K562 (cell line): ENCODE data around the gene SUSD3. TPM values are rescaled to one million over a fixed set of nuclear protein-coding genes. Genes with fewer than 3 reads are reported as not detected.
A peak's percentile ranks its signal among the peaks of the same experiment; 100 is the strongest.

Experiments
- ATF2 ChIP-seq: sonication (generic); formaldehyde crosslinking; IDR thresholded peaks from 2 replicates; pipeline ENCODE4 v1.8.1; 2022; ENCODE audit warnings: missing genetic modification reagents
- CBX1 ChIP-seq: sonication (generic); IDR thresholded peaks from 2 replicates; pipeline ENCODE4 v1.6.1; 2016; ENCODE audit warnings: antibody characterized with exemption, low read depth, mild to moderate bottlenecking
- GMEB1 ChIP-seq: fragments of 250-450 bp; sonication (Bioruptor Pico); IDR thresholded peaks from 2 replicates; pipeline ENCODE4 v1.4.0; 2020; ENCODE audit warnings: mild to moderate bottlenecking
- HES1 ChIP-seq: fragments of 450-650 bp; IDR thresholded peaks from 2 replicates; pipeline ENCODE4 v1.6.1; 2016; ENCODE audit warnings: low read depth, mild to moderate bottlenecking, moderate library complexity
- POLR2AphosphoS5 ChIP-seq: IDR thresholded peaks from 2 replicates; pipeline ENCODE4 v1.6.1; 2011; ENCODE audit warnings: mild to moderate bottlenecking, low read depth, low read length, moderate library complexity; ENCODE audit not compliant: control insufficient read depth, insufficient read depth
- RBFOX2 ChIP-seq: fragments of 200-400 bp; formaldehyde crosslinking; IDR thresholded peaks from 2 replicates; pipeline ENCODE4 v1.6.1; 2017; ENCODE audit warnings: low read depth, mild to moderate bottlenecking, low read length, moderate library complexity
- SIX5 ChIP-seq, 2 experiments: IDR thresholded peaks; 2 replicates each; pipeline ENCODE4 v1.6.1; 2011; ENCODE audit warnings: low read length in 2 of 2, borderline replicate concordance in 1 of 2, low read depth in 1 of 2, mild to moderate bottlenecking in 1 of 2, moderate library complexity in 1 of 2; ENCODE audit not compliant: insufficient read depth in 1 of 2
- SRSF3 ChIP-seq: fragments of 200-400 bp; formaldehyde crosslinking; IDR thresholded peaks from 2 replicates; pipeline ENCODE4 v1.6.1; 2016; ENCODE audit warnings: mild to moderate bottlenecking, low read length, moderate library complexity; ENCODE audit not compliant: insufficient read depth
- XRCC3 ChIP-seq: fragments of 450-650 bp; IDR thresholded peaks from 2 replicates; pipeline ENCODE4 v1.6.1; 2017; ENCODE audit warnings: mild to moderate bottlenecking, moderate library complexity
- YBX1 ChIP-seq: fragments of 450-650 bp; IDR thresholded peaks from 2 replicates; pipeline ENCODE4 v1.7.1; 2016; ENCODE audit warnings: mild to moderate bottlenecking
- ZNF407 ChIP-seq: fragments of 450-650 bp; IDR thresholded peaks from 2 replicates; pipeline ENCODE4 v1.6.1; 2016; ENCODE audit warnings: low read depth
- ZNF512 ChIP-seq: IDR thresholded peaks from 2 replicates; pipeline ENCODE4 v1.6.1; 2016; ENCODE audit warnings: missing genetic modification characterization, missing compliant biosample characterization
- ZNF551 ChIP-seq: fragments of 250-450 bp; sonication (Bioruptor Pico); IDR thresholded peaks from 2 replicates; pipeline ENCODE4 v1.5.0; 2021; ENCODE audit warnings: mild to moderate bottlenecking, moderate library complexity
- polyA plus RNA-seq, 8 experiments: library from polyadenylated mRNA; depleted of rRNA in 4 of 8; stranded (reverse) in 5 of 8; unstranded in 3 of 8; fragments of >200 nt; fragmentation: Nextera tagmentation in 2 of 8; fragmentation: Illumina TruSeq in 1 of 8; extraction: Ambion mirVana in 2 of 8; extraction: Trizol in 1 of 8; gene quantifications; 2 replicates each; pipeline versions ENCODE4 v1.2.1 to v1.2.3, GENCODE V29; 2011 to 2014; ENCODE audit warnings: inconsistent platforms in 1 of 8, missing spikeins in 1 of 8
- total RNA-seq, 7 experiments: library from RNA; depleted of rRNA in 6 of 7; stranded (reverse); fragments of >200 nt in 6 of 7; fragmentation: Illumina TruSeq in 2 of 7; extraction: Trizol in 2 of 7; gene quantifications; 2 replicates each; pipeline versions ENCODE4 v1.2.1 to v1.2.3, GENCODE V29; 2011 to 2021; ENCODE audit warnings: low replicate concordance in 1 of 7

Gene SUSD3
- total and polyA plus RNA-seq, 9 of the 15 experiments (the other 6 are each of a cell fraction or from before 2014, with no cell fraction given), result 1.3 to 21.7 (median 11.4) TPM

- TF ChIP-seq ZNF407, result no peak
- TF ChIP-seq ATF2 (CRISPR knock-in tag), result no peak
- TF ChIP-seq SIX5 (IDR thresholded peaks at IDR 0.05; ENCODE audit: borderline replicate concordance in 1 of 2, insufficient read depth in 1 of 2, low read depth in 1 of 2, low read length in 2 of 2), result no peak
- TF ChIP-seq YBX1, result no peak
- TF ChIP-seq CBX1, result no peak
- peak; percentile 75 for TF ChIP-seq RBFOX2
- TF ChIP-seq ZNF551, result no peak
- no peak for TF ChIP-seq ZNF512
- TF ChIP-seq GMEB1, result no peak
- no peak for TF ChIP-seq HES1
- TF ChIP-seq POLR2AphosphoS5, result no peak
- TF ChIP-seq SRSF3, result no peak
- no peak for TF ChIP-seq XRCC3
Measured at GRCh38 chr9:93119953-93120845, 61.7 kb downstream of the SUSD3 start (continued).
